Left lobe of liver (tissue), 2 donors: ENCODE results near the gene ANK3. TPM values are rescaled to one million over a fixed set of nuclear protein-coding genes. Genes with fewer than 3 reads are reported as not detected.

Experiments used
- ATAC-seq: fragments of 200-7000 bp; cut with Tn5 transposase; one replicate; pipeline ENCODE4 v1.9.1; 2020; ENCODE audit warnings: mild to moderate bottlenecking, moderate library complexity
- DNase-seq: peaks from one replicate; pipeline ENCODE4 v3.0.0-alpha.2; 2020; ENCODE audit warnings: low spot score
- total RNA-seq: library from RNA; stranded (reverse); gene quantifications from one replicate; pipeline ENCODE4 v1.2.1, GENCODE V29; 2021
- donor health status: DM: no; HTN: no; CAD: no; lungs with moderate emphysema.
- donor health status: DM: no; HTN: yes; CAD: no.

ANK3 gene
- total RNA-seq, 1 donor from 2014 or later = 13.4 TPM

GRCh38 chr10:60348982-60349381 is 40.7 kb downstream of the ANK3 start:
- ATAC-seq (no peak), DNase-seq (no peak)

- ATAC-seq (no peak), DNase-seq (no peak)
Observed at GRCh38 chr10:60347270-60347669, 42.4 kb downstream of the ANK3 start.

GRCh38 chr10:60346661-60347060 is 43.0 kb downstream of the ANK3 start:
- no peak for DNase-seq
- no peak for ATAC-seq

- ATAC-seq (no peak), DNase-seq (no peak)
Observed at GRCh38 chr10:60343254-60343653, 46.4 kb downstream of the ANK3 start.

GRCh38 chr10:60341969-60342368 is 47.7 kb downstream of the ANK3 start:
- ATAC-seq = no peak

GRCh38 chr10:60340973-60341372 is 48.7 kb downstream of the ANK3 start:
- DNase-seq (no peak), ATAC-seq (no peak)

More at GRCh38 chr10:60341969-60342368, 47.7 kb downstream of the ANK3 start:
- DNase-seq = no peak

- no peak for ATAC-seq
Observed at GRCh38 chr10:60339757-60340156, 49.9 kb downstream of the ANK3 start.

GRCh38 chr10:60338786-60339185 is 50.9 kb downstream of the ANK3 start:
- no peak for DNase-seq
- ATAC-seq = no peak

More at GRCh38 chr10:60339757-60340156, 49.9 kb downstream of the ANK3 start:
- no peak for DNase-seq

- DNase-seq (no peak), ATAC-seq (no peak)
Observed at GRCh38 chr10:60338002-60338564, 51.6 kb downstream of the ANK3 start.

- no peak for DNase-seq
- no peak for ATAC-seq
Observed at GRCh38 chr10:60336901-60337630, 52.6 kb downstream of the ANK3 start.

- ATAC-seq (peak; percentile 80), DNase-seq (no peak)
Observed at GRCh38 chr10:60335708-60336107, 54.0 kb downstream of the ANK3 start.

- DNase-seq = no peak
- ATAC-seq = no peak
Observed at GRCh38 chr10:60334991-60335390, 54.7 kb downstream of the ANK3 start.

- DNase-seq (no peak), ATAC-seq (no peak)
Observed at GRCh38 chr10:60332371-60332770, 57.3 kb downstream of the ANK3 start.

GRCh38 chr10:60331886-60332285 is 57.8 kb downstream of the ANK3 start:
- ATAC-seq (no peak), DNase-seq (no peak)

- no peak for DNase-seq
- no peak for ATAC-seq
Observed at GRCh38 chr10:60323162-60323561, 66.5 kb downstream of the ANK3 start.

- no peak for ATAC-seq
- DNase-seq = no peak
Observed at GRCh38 chr10:60320666-60321065, 69.0 kb downstream of the ANK3 start.

GRCh38 chr10:60316029-60316428 is 73.6 kb downstream of the ANK3 start:
- ATAC-seq = no peak
- no peak for DNase-seq

GRCh38 chr10:60315311-60315710 is 74.4 kb downstream of the ANK3 start:
- DNase-seq = no peak

GRCh38 chr10:60314069-60314940 is 75.4 kb downstream of the ANK3 start:
- DNase-seq (no peak), ATAC-seq (no peak)

More at GRCh38 chr10:60315311-60315710, 74.4 kb downstream of the ANK3 start:
- no peak for ATAC-seq

GRCh38 chr10:60313589-60313952 is 76.1 kb downstream of the ANK3 start:
- DNase-seq = no peak
- ATAC-seq = no peak

- ATAC-seq (no peak), DNase-seq (no peak)
Observed at GRCh38 chr10:60312818-60313588, 76.7 kb downstream of the ANK3 start.
